Measurements from ENCODE around the gene NDUFA13. TPM values are rescaled to one million over a fixed set of nuclear protein-coding genes. Genes with fewer than 3 reads are reported as not detected.

The NDUFA13 gene
- total RNA-seq, 1 experiment from 2014 or later, result 489 TPM

DNA sequence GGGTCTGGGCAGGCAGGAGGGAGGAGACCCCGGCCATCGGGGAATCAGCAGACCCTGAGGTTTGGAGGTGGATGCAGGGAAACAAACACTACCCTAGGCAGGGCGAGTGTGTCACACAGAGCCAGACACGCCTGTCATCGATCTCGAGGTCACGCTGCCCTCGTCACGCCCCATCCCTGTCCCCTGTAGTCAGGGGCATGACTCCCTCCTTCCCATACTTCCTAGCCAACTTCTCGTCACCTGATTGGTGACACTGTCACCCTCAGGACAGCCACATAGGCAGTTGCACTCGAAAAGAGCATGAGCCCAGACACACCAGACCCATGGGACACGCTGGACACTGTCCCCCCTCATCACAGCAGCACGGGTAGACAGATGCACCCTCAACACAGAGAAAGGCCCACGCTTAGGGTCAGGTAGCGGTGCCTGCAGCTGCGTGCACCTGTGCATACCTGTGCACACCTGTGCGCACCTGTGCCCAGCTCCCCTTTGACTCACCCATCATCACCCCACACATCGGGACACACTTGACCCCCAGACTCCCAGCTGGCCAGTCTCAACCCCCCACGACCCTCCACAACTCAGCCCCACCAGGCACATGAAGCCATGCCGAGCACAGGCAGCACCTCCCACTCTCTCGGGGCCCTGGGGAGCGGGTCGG, 33.9 kb downstream of the NDUFA13 start:
- peak overlapping the region in 1 of 3 experiments; percentile 36; a peak in 3 of 7 replicates for H3K27ac Mint-ChIP-seq
- no peak overlapping the region for H3K4me2 ChIP-seq (ENCODE audit: insufficient read depth, insufficient read length, low read length)

More for the DNA sequence above, 33.9 kb downstream of the NDUFA13 start:
- no peaks in the 10 kb centered on the region for H3K4me1 ChIP-seq (ENCODE audit: insufficient read depth, low read length)
- H4K8ac ChIP-seq (replicated peaks; ENCODE audit: insufficient read length, low read depth, low read length), result no peak overlapping the region
- H2BK120ac ChIP-seq (ENCODE audit: low read depth, low read length, poor library complexity, severe bottlenecking), result no peak overlapping the region
- WGBS (ENCODE audit: extremely low coverage, insufficient read length, low lambda C conversion rate), result no CpG with 5 or more reads among the region's 23 CpGs
- peaks cover 0 to 8% of the 10 kb centered on the region in 2 experiments; a peak in 2 of 4 replicates for H3K4me1 Mint-ChIP-seq
- H2BK15ac ChIP-seq (ENCODE audit: low read depth, low read length), result no peak overlapping the region
- H3K14ac ChIP-seq (ENCODE audit: insufficient read depth, low read length), result peak overlapping the region; percentile 3; the same call in 1 of the 2 replicates
- no peak overlapping the region for H3K9ac ChIP-seq (ENCODE audit: extremely low read depth, insufficient read length, low read length)
- no peaks in the 10 kb centered on the region; a peak in 1 of 7 replicates for H3K36me3 Mint-ChIP-seq (ENCODE audit: insufficient read depth in 1 of 3, low read depth in 3 of 3)
- no peak overlapping the region for H4K91ac ChIP-seq (ENCODE audit: insufficient read length, low read depth, low read length)
- H3K56ac ChIP-seq (ENCODE audit: insufficient read length, low read depth, low read length), result no peak overlapping the region
- H3K27ac ChIP-seq (ENCODE audit: insufficient read length, low read depth, low read length), result no peak overlapping the region
- H2BK12ac ChIP-seq (ENCODE audit: insufficient read length, low read depth, low read length), result no peak overlapping the region
- no peaks in the 10 kb centered on the region; a peak in 1 of 5 replicates for H3K9me3 Mint-ChIP-seq
- TF ChIP-seq, protein P1, sequence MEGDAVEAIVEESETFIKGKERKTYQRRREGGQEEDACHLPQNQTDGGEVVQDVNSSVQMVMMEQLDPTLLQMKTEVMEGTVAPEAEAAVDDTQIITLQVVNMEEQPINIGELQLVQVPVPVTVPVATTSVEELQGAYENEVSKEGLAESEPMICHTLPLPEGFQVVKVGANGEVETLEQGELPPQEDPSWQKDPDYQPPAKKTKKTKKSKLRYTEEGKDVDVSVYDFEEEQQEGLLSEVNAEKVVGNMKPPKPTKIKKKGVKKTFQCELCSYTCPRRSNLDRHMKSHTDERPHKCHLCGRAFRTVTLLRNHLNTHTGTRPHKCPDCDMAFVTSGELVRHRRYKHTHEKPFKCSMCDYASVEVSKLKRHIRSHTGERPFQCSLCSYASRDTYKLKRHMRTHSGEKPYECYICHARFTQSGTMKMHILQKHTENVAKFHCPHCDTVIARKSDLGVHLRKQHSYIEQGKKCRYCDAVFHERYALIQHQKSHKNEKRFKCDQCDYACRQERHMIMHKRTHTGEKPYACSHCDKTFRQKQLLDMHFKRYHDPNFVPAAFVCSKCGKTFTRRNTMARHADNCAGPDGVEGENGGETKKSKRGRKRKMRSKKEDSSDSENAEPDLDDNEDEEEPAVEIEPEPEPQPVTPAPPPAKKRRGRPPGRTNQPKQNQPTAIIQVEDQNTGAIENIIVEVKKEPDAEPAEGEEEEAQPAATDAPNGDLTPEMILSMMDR (conservative IDR thresholded peaks at IDR 0.05), result no peak
- H3T11ph ChIP-seq (ENCODE audit: low read length), result no peak overlapping the region
- H2AK5ac ChIP-seq (ENCODE audit: insufficient read length, low read length), result no peak overlapping the region
- H2BK5ac ChIP-seq (ENCODE audit: insufficient read length, low read length), result no peak overlapping the region
- no peaks in the 10 kb centered on the region for H3K9me3 ChIP-seq (ENCODE audit: control insufficient read depth, low read depth, low read length)
- no peak overlapping the region for H3K23ac ChIP-seq (ENCODE audit: insufficient read length, low read depth, low read length)
- no peak overlapping the region for H4K5ac ChIP-seq (ENCODE audit: insufficient read length, low read depth, low read length)
- H3K4ac ChIP-seq (ENCODE audit: low read depth, low read length), result no peak overlapping the region
- no peaks in the 10 kb centered on the region for H3K23me2 ChIP-seq (ENCODE audit: insufficient read length, low read depth, low read length, poor library complexity, severe bottlenecking)
- no peaks in the 10 kb centered on the region for H3K27me3 ChIP-seq (ENCODE audit: insufficient read depth, low read length)
- no peak for DNase-seq
- peaks cover 7% of the 10 kb centered on the region for H3K27me3 Mint-ChIP-seq (ENCODE audit: low read depth)
- no peaks in the 10 kb centered on the region for H4K20me1 ChIP-seq (ENCODE audit: control insufficient read depth, insufficient read depth, insufficient read length)
- no peak overlapping the region for H2AFZ ChIP-seq (ENCODE audit: low read length)
- no peak overlapping the region for H3K18ac ChIP-seq (ENCODE audit: insufficient read length, low read depth, low read length)
- no peaks in the 10 kb centered on the region for H3K79me2 ChIP-seq (ENCODE audit: insufficient read depth, low read length)
- no peaks in the 10 kb centered on the region for H3K79me1 ChIP-seq (ENCODE audit: insufficient read depth, low read depth, low read length, poor library complexity, severe bottlenecking)
- no peak overlapping the region for H3K4me3 Mint-ChIP-seq
- no peak overlapping the region for H2BK20ac ChIP-seq (ENCODE audit: low read depth, low read length, poor library complexity, severe bottlenecking)

All from H9 (cell line).